Hepatocyte (in vitro differentiated cells): Measurements from ENCODE around the gene KPNA2. TPM values are rescaled to one million over a fixed set of nuclear protein-coding genes. Genes with fewer than 3 reads are reported as not detected.
A peak's percentile ranks its signal among the peaks of the same experiment; 100 is the strongest.
"Not testable (repeated sequence)": the region's sequence is repeated elsewhere in the genome, so short reads cannot be mapped to it uniquely, and the experiment has no call there.

Experiments
- DNase-seq: peaks from one replicate; pipeline ENCODE4 v3.0.0-alpha.2; 2016; ENCODE audit warnings: low spot score
- H2AFZ ChIP-seq: fragments of 200-600 bp; sonication (generic); 2 replicates; pipeline ENCODE4 v1.6.0; 2016; ENCODE audit warnings: antibody characterized with exemption, mild to moderate bottlenecking
- H3K27ac ChIP-seq: fragments of 200-600 bp; sonication (generic); 2 replicates; pipeline ENCODE4 v1.5.1; 2016; ENCODE audit warnings: mild to moderate bottlenecking
- H3K27me3 ChIP-seq: fragments of 200-600 bp; sonication (generic); 2 replicates; pipeline ENCODE4 v1.6.1; 2016
- H3K36me3 ChIP-seq: fragments of 200-600 bp; sonication (generic); replicated peaks from 2 replicates; pipeline ENCODE4 v1.5.1; 2016; ENCODE audit warnings: low read depth; ENCODE audit not compliant: insufficient read depth
- H3K4me1 ChIP-seq: fragments of 200-600 bp; sonication (generic); 2 replicates; pipeline ENCODE4 v1.5.1; 2016; ENCODE audit warnings: mild to moderate bottlenecking, moderate library complexity; ENCODE audit not compliant: insufficient read depth
- H3K4me2 ChIP-seq: fragments of 200-600 bp; sonication (generic); 2 replicates; pipeline ENCODE4 v1.6.0; 2016
- H3K4me3 ChIP-seq: fragments of 200-600 bp; sonication (generic); 2 replicates; pipeline ENCODE4 v1.5.1; 2016; ENCODE audit warnings: mild to moderate bottlenecking
- H3K79me2 ChIP-seq: fragments of 200-600 bp; sonication (generic); 2 replicates; pipeline ENCODE4 v1.6.0; 2017; ENCODE audit warnings: mild to moderate bottlenecking
- H3K9me2 ChIP-seq: fragments of 200-600 bp; sonication (generic); replicated peaks from 2 replicates; pipeline ENCODE4 v1.6.0; 2017; ENCODE audit warnings: mild to moderate bottlenecking; ENCODE audit not compliant: insufficient read depth
- H3K9me3 ChIP-seq: fragments of 200-600 bp; sonication (generic); 2 replicates; pipeline ENCODE4 v1.5.1; 2016; ENCODE audit warnings: low read depth, mild to moderate bottlenecking
- H4K20me1 ChIP-seq: fragments of 200-600 bp; sonication (generic); 2 replicates; pipeline ENCODE4 v1.6.0; 2016; ENCODE audit warnings: mild to moderate bottlenecking; ENCODE audit not compliant: insufficient read depth, poor library complexity, severe bottlenecking
- CTCF ChIP-seq: fragments of 200-600 bp; sonication (generic); IDR thresholded peaks from 2 replicates; pipeline ENCODE4 v1.5.1; 2016; ENCODE audit warnings: antibody characterized with exemption, mild to moderate bottlenecking; ENCODE audit not compliant: poor library complexity
- EZH2 ChIP-seq: fragments of 200-600 bp; sonication (generic); IDR thresholded peaks from 2 replicates; pipeline ENCODE4 v1.6.1; 2016; ENCODE audit warnings: antibody characterized with exemption, mild to moderate bottlenecking, borderline replicate concordance
- EZH2phosphoT487 ChIP-seq: fragments of 200-600 bp; sonication (generic); IDR thresholded peaks from one replicate; pipeline ENCODE4 v1.6.1; 2018; ENCODE audit warnings: antibody characterized with exemption, mild to moderate bottlenecking, low read depth, moderate library complexity; ENCODE audit not compliant: unreplicated experiment, severe bottlenecking
- WGBS: methylation state at CpG from one replicate; pipeline ENCODE4 v1.1.6; 2016; ENCODE audit warnings: low lambda C conversion rate; ENCODE audit errors: missing lambda C conversion rate; 5-methylcytosine and 5-hydroxymethylcytosine counted together
- polyA plus RNA-seq: library from polyadenylated mRNA; unstranded; fragments of >200 nt; fragmentation: Nextera tagmentation; extraction: Ambion mirVana; gene quantifications from 2 replicates; pipeline ENCODE4 v1.2.1, GENCODE V29; 2016
- total RNA-seq: library from RNA; depleted of rRNA; stranded (reverse); fragments of >200 nt; gene quantifications from 2 replicates; pipeline ENCODE4 v1.2.3, GENCODE V29; 2014

The KPNA2 gene
- total and polyA plus RNA-seq, 2 experiments from 2014 or later, result 62.6 to 99.5 TPM

GRCh38 chr17:68036304-68037147 is 991 bp downstream of the KPNA2 start:
- Histone ChIP-seq H3K27me3 (no peaks in the 10 kb centered on the region), H3K9me3 (no peaks in the 10 kb centered on the region), H3K27ac (peak overlapping the region; percentile 81), H3K4me3 (peak overlapping the region; percentile 75), H3K79me2 (peaks cover 35% of the 10 kb centered on the region), H3K9me2 (no peaks in the 10 kb centered on the region), H3K4me1 (peaks cover 8% of the 10 kb centered on the region), H2AFZ (peak overlapping the region; percentile 85), H4K20me1 (no peaks in the 10 kb centered on the region), H3K36me3 (no peaks in the 10 kb centered on the region), H3K4me2 (peak overlapping the region; percentile 84)
- 10% methylated on average over 11 of the region's 11 CpGs for WGBS
- DNase-seq, result no peak
- TF ChIP-seq EZH2phosphoT487 (no peak), CTCF (no peak), EZH2 (no peak)

GRCh38 chr17:68047153-68047846 is 11.8 kb downstream of the KPNA2 start:
- Histone ChIP-seq H3K27ac (no peak overlapping the region), H3K27me3 (no peaks in the 10 kb centered on the region), H3K9me2 (no peaks in the 10 kb centered on the region), H3K4me2 (no peak overlapping the region), H3K9me3 (no peaks in the 10 kb centered on the region), H4K20me1 (no peaks in the 10 kb centered on the region), H3K4me3 (no peak overlapping the region), H3K79me2 (peaks cover under 1% of the 10 kb centered on the region), H3K4me1 (no peaks in the 10 kb centered on the region), H2AFZ (no peak overlapping the region), H3K36me3 (no peaks in the 10 kb centered on the region)
- no peak for DNase-seq
- WGBS, result 89% methylated on average over 9 of the region's 9 CpGs
- no peak for TF ChIP-seq EZH2

DNA sequence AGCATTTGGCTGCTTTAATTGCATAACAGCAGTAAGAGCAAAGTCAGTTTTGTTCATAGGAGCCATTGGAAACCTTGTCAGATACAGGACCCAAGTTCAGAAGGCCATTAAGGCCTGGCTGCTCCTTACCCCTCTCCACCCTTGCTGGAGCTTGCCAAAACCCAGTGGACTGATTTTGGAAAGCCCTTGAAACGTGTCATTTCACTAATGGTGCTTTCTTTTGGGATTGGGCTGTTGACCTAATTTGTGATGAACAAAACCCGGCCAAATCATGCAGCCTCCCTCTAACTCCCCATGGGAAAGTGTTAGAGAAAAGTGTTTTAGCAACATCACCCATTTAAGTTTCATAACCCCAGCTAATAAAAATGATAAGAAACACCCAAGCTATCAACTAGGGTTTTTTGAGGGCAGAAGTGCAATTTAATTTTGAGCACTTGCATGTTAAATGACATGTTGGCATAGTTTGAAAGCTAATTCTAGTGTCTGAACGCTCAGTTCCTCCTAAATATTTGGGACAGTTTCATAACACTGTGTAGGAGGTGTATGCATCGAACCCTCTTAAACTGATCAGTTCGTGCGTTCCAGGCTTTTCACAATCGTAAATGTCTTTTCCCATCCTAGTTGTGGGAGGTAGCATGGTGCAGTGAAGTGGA is 12.5 kb downstream of the KPNA2 start:
- H3K36me3 ChIP-seq, DNase-seq, H3K4me1 ChIP-seq, H3K27ac ChIP-seq, H3K9me3 ChIP-seq, H3K4me2 ChIP-seq, H2AFZ ChIP-seq, H3K4me3 ChIP-seq, H3K9me2 ChIP-seq, H3K27me3 ChIP-seq, H3K79me2 ChIP-seq, H4K20me1 ChIP-seq: not testable (repeated sequence)
- WGBS, result 89% methylated on average over 7 of the region's 7 CpGs

DNA sequence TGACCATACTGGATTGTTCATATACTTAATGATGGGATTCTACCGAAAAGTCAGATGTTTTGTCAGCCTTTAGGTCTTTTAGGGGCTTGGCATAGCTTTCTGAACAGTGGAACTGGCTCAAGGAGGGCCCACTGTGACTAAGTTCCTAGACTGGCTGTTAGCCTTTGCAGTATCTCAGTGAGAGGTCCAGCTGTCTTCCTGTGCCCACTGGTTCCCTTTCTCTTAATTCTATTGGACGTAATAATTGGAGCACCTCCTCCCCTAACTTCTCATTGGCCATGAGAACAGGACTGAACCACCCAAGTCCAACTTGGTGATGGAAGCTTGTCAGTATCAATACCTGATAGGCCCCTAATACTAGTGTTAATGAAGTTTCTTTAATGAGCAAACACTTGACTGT is 13.5 kb downstream of the KPNA2 start:
- 93% methylated on average over 2 of the region's 2 CpGs for WGBS
- Histone ChIP-seq H3K79me2 (no peaks in the 10 kb centered on the region), H3K27ac (no peak overlapping the region), H4K20me1 (no peaks in the 10 kb centered on the region), H3K9me3 (no peaks in the 10 kb centered on the region), H3K27me3 (no peaks in the 10 kb centered on the region), H3K4me2 (no peak overlapping the region), H3K9me2 (no peaks in the 10 kb centered on the region), H3K4me1 (no peaks in the 10 kb centered on the region), H2AFZ (no peak overlapping the region), H3K36me3 (no peaks in the 10 kb centered on the region), H3K4me3 (no peak overlapping the region)
- TF ChIP-seq EZH2, result no peak
- no peak for TF ChIP-seq CTCF
- no peak for TF ChIP-seq EZH2phosphoT487
- DNase-seq, result no peak

DNA sequence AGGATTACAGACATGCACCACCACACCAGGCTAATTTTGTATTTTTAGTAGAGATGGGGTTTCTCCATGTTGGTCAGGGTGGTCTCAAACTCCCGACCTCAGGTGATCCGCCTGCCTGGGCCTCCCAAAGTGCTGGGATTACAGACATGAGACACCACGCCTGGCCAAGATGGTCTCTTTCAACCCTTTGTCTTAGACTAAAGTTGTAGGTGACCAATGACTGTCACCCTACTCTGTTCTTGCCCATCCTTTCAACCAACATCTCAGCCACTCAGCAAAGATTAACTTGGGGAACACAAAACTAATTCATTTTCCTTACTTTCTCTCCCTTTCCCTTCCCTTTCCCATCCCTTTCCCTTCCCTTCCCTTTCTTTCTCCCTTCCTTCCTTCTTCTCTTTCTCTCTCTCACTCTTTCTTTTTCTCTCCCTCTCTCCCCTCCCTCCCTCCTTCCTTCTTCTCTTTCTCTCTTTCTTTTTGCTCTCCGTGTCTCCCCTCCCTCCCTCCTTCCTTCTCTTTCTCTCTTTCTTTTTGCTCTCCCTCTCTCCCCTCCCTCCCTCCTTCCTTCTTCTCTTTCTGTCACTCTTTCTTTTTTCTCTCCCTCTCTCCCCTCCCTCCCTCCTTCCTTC is 14.4 kb downstream of the KPNA2 start:
- H3K9me2 ChIP-seq, H3K27me3 ChIP-seq, H3K79me2 ChIP-seq, H3K9me3 ChIP-seq, H3K4me3 ChIP-seq, H4K20me1 ChIP-seq, H3K36me3 ChIP-seq, H3K4me1 ChIP-seq, H2AFZ ChIP-seq, DNase-seq, H3K4me2 ChIP-seq, H3K27ac ChIP-seq: not testable (repeated sequence)
- 67% methylated on average over 4 of the region's 4 CpGs for WGBS
